Putamen (tissue), 1 donor: ENCODE data around the gene XPO1.
A peak's percentile ranks its signal among the peaks of the same experiment; 100 is the strongest.
"Not testable (repeated sequence)": the region's sequence is repeated elsewhere in the genome, so short reads cannot be mapped to it uniquely, and the experiment has no call there.

Experiments used
- DNase-seq: peaks from one replicate; pipeline ENCODE4 v3.0.0-alpha.2; 2016; ENCODE audit warnings: low spot score

The XPO1 gene, protein sequence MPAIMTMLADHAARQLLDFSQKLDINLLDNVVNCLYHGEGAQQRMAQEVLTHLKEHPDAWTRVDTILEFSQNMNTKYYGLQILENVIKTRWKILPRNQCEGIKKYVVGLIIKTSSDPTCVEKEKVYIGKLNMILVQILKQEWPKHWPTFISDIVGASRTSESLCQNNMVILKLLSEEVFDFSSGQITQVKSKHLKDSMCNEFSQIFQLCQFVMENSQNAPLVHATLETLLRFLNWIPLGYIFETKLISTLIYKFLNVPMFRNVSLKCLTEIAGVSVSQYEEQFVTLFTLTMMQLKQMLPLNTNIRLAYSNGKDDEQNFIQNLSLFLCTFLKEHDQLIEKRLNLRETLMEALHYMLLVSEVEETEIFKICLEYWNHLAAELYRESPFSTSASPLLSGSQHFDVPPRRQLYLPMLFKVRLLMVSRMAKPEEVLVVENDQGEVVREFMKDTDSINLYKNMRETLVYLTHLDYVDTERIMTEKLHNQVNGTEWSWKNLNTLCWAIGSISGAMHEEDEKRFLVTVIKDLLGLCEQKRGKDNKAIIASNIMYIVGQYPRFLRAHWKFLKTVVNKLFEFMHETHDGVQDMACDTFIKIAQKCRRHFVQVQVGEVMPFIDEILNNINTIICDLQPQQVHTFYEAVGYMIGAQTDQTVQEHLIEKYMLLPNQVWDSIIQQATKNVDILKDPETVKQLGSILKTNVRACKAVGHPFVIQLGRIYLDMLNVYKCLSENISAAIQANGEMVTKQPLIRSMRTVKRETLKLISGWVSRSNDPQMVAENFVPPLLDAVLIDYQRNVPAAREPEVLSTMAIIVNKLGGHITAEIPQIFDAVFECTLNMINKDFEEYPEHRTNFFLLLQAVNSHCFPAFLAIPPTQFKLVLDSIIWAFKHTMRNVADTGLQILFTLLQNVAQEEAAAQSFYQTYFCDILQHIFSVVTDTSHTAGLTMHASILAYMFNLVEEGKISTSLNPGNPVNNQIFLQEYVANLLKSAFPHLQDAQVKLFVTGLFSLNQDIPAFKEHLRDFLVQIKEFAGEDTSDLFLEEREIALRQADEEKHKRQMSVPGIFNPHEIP (N-terminal part only)

GRCh38 chr2:61538200-61538919, at the start of gene XPO1:
TSS of gene XPO1 (minus strand) at chr2:61538356. CDS start at chr2:61533897, 4,459 bp downstream.
- DNase-seq = peak; percentile 99

DNA sequence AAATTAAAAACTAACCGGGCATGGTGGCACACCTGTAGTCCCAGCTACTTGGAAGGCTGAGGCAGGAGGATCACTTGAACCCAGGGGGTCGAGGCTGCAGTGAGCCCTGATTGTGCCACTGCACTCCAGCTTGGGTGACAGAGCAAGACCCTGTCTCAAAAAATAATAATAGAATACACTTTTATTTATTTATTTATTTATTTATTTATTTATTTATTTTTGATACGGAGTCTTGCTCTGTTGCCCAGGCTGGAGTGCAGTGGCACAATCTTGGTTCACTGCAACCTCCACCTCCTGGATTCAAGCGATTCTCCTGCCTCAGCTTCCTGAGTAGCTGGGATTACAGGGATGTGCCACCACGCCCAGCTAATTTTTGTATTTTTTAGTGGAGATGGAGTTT, 48.8 kb upstream of the XPO1 start:
- not testable (repeated sequence) for DNase-seq

DNA sequence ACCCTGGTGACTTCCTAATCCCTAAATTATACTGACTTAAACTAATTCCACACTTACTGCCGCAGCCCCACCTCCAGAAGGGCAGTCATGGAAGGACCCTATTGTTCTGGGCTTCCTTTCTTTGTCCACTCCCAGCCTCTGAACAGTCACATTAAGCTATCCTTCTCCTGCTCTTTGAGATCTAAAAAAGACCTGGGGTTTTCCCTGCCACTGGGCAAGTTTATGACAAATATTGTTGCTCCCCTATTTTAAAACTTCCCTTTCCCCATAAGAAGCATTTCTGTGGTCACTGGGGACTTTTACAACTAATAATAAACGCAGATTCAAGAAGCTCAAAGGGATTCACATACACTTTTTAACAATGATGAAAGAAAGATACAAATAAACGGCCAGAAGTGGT, 47.2 kb upstream of the XPO1 start:
- DNase-seq = no peak

GRCh38 chr2:61584368-61584767, 46.2 kb upstream of the XPO1 start:
- not testable (repeated sequence) for DNase-seq

- DNase-seq = no peak
Measured at GRCh38 chr2:61582165-61582564, 44.0 kb upstream of the XPO1 start.

DNA sequence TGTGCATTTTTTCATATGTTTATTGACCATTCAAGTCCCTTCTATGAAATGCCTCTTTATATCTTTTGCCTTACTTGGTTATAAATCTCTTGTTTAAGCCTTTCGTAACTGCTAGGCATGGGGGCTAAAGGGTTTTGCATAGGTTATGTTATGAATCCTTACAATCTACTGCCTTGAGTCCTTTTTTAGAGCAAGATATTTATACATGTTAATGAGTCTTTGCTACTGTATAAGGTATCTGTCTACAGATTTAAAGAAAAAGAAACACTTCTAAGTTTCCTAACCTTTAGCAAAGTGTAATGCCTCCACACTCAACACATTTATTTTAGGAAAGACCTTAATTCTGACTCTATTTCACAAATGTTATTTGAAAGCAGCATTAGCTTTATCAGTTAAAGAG, 43.6 kb upstream of the XPO1 start:
- DNase-seq = no peak

DNA sequence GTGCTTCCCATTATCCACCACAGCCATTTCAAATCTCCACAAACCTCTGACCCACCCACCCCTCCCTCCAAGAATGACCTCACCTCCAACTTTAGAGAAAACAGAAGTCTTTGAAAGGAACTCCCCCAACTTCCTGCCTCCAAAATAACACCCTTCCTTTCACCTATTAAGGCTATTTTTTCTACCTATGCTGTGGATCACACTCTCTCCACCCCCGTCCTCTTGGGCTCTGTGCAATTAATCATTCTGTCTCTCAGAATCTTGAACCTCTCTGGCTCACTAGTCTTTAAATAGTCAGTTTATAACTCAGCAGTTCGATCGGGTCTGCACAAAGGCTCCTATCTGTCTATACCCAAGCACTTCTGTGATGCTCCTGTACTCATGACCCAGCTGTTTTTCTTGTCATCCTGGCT, 37.3 kb upstream of the XPO1 start:
- DNase-seq = no peak

DNA sequence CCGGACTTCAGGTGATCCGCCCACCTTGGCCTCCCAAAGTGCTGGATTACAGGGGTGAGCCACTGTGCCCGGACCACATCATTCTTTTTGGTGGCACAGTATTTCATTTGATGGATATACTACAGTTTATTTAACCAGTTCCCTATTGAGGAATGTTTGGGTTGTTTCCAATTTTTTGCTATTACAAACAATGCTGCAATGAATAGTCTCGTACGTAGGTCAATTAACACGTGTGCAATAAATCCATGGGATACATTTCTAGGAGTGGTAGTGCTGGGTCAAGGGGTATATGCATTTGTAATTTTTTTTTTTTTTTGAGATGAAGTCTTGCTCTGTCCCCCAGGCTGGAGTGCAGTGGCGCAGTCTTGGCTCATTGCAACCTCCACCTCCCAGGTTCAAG, 28.4 kb upstream of the XPO1 start:
- DNase-seq = no peak

- DNase-seq = no peak
Measured at GRCh38 chr2:61562615-61563014, 24.5 kb upstream of the XPO1 start.

- no peak for DNase-seq
Measured at GRCh38 chr2:61558160-61558559, 20.0 kb upstream of the XPO1 start.

DNA sequence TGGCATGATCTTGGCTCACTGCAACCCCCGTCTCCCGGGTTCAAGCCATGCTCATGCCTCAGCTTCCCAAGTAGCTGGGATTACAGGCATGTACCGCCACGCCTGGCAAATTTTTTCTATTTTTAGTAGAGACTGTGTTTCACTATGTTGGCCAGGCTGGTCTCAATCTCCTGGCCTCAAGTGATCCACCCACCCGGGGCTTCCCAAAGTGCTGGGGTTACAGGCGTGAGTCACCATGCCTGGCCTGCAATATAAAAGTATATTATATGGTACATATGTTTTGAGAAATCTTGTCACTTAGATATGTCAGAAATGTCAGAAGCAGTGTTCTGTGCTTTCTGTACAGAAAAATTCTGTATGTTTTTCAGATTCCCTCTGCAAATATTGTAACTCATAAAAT, 19.2 kb upstream of the XPO1 start:
- no peak for DNase-seq

- no peak for DNase-seq
Measured at GRCh38 chr2:61554604-61555003, 16.4 kb upstream of the XPO1 start.

- no peak for DNase-seq
Measured at GRCh38 chr2:61550375-61551209, 12.4 kb upstream of the XPO1 start.

GRCh38 chr2:61549546-61549945, 11.4 kb upstream of the XPO1 start:
- no peak for DNase-seq

DNA sequence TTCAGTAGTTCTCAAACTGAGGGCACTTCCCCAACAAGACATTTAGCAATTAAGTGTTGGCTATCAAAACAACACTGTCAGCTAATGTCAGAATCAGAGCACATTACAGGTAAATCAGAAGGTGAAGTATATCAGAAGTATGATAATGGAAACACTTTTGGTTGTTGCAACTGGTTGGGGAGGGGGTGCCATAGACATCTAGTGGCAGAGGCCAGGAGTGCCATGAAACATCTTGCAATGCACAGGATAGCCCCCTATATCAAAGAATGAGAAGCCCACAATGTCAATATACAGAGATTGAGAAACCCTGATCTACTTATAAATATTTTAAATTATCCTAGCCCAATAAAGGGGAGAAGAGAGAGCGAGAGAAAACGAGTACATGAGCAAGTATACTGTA, 4.9 kb upstream of the XPO1 start:
- no peak for DNase-seq

GRCh38 chr2:61540167-61540566, 2.0 kb upstream of the XPO1 start:
- not testable (repeated sequence) for DNase-seq

DNA sequence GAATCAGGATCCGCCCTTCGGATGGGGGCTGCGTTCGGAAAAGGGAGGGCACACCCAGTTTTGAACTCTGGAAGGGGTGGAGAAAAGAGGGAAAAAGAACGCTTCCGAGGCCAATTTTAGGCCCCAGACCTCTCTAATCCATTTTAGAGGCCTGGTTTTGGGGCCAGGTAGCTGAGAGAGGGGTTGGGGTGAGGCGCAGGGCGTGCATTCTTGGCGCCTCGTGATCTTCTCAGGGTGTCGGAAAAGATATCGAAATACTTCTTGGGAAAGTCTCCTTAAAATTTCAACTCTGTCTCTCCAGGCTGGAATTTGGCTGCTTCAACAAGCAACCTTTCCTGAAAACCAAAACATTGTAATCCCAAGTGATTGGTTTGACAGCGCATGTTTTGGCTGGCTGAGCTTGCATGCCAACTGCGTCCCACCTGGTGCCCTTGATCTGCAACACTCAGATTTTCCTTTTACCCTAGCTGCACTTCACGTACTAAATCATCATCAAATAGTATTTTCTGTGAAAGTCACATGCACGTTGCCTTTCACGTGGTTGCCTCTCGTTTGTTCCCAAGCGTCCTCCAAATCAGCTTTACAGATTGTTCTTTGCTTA, 864 bp upstream of the XPO1 start:
- peak; percentile 66 for DNase-seq

GRCh38 chr2:61537950-61538199, 281 bp downstream of the XPO1 start:
- no peak for DNase-seq

DNA sequence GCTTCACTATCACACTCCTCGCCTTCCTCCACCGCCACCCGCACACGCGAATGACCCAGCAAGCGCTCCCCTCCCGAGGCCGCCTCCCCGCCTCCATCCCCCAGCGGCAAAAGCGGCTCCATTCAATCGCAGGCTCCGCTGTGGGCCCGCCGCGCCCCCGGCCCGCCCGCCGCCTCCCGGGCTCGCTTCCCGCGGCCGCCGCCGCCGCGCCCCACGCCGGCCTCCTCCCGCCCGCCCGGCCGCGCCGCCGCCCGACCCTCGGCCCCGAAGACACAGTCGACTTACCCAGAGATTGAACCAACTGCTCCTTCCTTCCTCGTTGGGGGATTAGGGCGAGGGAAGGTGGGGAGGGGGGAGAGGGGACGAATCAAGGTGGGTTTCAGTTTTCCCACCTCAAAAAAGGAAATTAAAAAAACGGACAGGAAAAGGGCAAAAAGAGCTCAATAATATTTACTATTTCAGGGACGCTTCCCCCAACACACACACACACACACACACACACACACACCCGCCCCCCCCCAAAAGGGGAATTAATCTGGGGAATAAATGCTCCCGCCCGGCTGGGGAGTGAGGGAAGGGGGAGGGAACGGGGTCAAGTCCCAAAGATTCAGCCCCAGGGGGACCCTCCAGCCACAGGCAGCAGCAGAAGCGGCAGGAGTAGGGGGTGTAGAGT, 743 bp downstream of the XPO1 start:
- peak; percentile 34 for DNase-seq

DNA sequence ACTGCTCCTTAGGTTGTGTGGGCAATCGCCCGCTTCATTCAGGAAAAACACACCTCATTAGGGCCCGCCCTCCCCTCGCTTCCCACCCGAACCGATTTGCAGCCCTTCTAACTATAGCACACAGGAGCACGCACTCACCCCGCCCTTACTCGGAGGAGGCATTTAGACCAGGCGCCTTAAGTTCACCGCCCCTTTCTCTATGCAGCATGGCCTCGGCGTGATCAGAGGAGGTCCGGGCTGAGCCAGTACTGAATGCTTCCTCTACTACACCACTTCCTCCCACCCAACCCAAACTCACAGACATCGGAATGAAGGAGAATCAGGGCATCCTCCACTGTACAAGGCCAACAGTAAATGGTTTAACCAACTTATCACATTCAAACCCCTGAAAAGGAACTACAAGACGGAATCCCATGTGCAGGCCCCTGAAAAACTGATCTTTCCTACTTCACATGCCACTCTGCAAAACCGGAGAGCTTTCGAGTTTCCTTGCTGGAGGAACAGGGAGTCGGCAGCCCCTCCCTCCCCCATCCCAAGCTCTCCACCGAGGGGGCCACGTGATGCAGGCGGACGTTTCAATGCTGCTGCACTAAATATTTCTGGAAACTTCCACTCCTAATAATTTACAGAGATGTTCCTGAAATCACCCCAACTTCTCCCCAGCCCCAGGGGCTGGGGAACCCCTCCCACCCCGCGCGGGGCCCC, 1.4 kb downstream of the XPO1 start:
- peak; percentile 88 for DNase-seq
